ENCODE measurements around the gene XCL2.

XCL2 gene

GRCh38 chr1:168512864-168513595 lies 30.8 kb downstream of the XCL2 start:
- TF ChIP-seq CTCF (conservative IDR thresholded peaks at IDR 0.05; ENCODE audit: low read depth, low read length) = no peak
- no peak for DNase-seq (ENCODE audit: low read depth)
- no peak overlapping the region for H3K4me3 ChIP-seq (ENCODE audit: low read length)

- DNase-seq (ENCODE audit: low read depth) = no peak
- no peak for TF ChIP-seq CTCF (conservative IDR thresholded peaks at IDR 0.05; ENCODE audit: low read depth, low read length)
- H3K4me3 ChIP-seq (ENCODE audit: low read length) = no peak overlapping the region
Observed at GRCh38 chr1:168509875-168510791, 33.7 kb downstream of the XCL2 start.

GRCh38 chr1:168509210-168509609 lies 34.6 kb downstream of the XCL2 start:
- no peak for DNase-seq (ENCODE audit: low read depth)
- no peak overlapping the region for H3K4me3 ChIP-seq (ENCODE audit: low read length)
- no peak for TF ChIP-seq CTCF (conservative IDR thresholded peaks at IDR 0.05; ENCODE audit: low read depth, low read length)

GRCh38 chr1:168507828-168508227 lies 36.0 kb downstream of the XCL2 start:
- no peak for DNase-seq (ENCODE audit: low read depth)
- TF ChIP-seq CTCF (conservative IDR thresholded peaks at IDR 0.05; ENCODE audit: low read depth, low read length) = no peak
- H3K4me3 ChIP-seq (ENCODE audit: low read length) = no peak overlapping the region

- H3K4me3 ChIP-seq (ENCODE audit: low read length) = no peak overlapping the region
- TF ChIP-seq CTCF (conservative IDR thresholded peaks at IDR 0.05; ENCODE audit: low read depth, low read length) = no peak
- DNase-seq (ENCODE audit: low read depth) = no peak
Observed at GRCh38 chr1:168507231-168507630, 36.6 kb downstream of the XCL2 start.

- H3K4me3 ChIP-seq (ENCODE audit: low read length) = no peak overlapping the region
- no peak for DNase-seq (ENCODE audit: low read depth)
- no peak for TF ChIP-seq CTCF (conservative IDR thresholded peaks at IDR 0.05; ENCODE audit: low read depth, low read length)
Observed at GRCh38 chr1:168506204-168506819, 37.5 kb downstream of the XCL2 start.

Measured in retinal pigment epithelial cell (primary cell).